Mesenchymal stem cell (in vitro differentiated cells and primary cell): ENCODE results near the gene RFFL.

Experiments used
- DNase-seq: peaks from one replicate; pipeline ENCODE4 v3.0.0-alpha.2; 2013
- H2AFZ ChIP-seq: one replicate; pipeline ENCODE4 v1.6.1; 2013; ENCODE audit warnings: low read depth, mild to moderate bottlenecking, control low read depth, inconsistent platforms, low read length, moderate library complexity
- H2AK5ac ChIP-seq: 2 replicates; pipeline ENCODE4 v1.6.1; 2013; ENCODE audit warnings: low read length, moderate library complexity, mild to moderate bottlenecking, inconsistent platforms; ENCODE audit not compliant: severe bottlenecking
- H2BK120ac ChIP-seq: one replicate; pipeline ENCODE4 v1.6.1; 2013; ENCODE audit warnings: low read depth, mild to moderate bottlenecking, inconsistent platforms, low read length, moderate library complexity
- H2BK12ac ChIP-seq, 2 experiments: one replicate each; pipeline ENCODE4 v1.6.1; 2013; ENCODE audit warnings: inconsistent platforms in 2 of 2, low read length in 2 of 2, mild to moderate bottlenecking in 2 of 2, moderate library complexity in 2 of 2, control low read depth in 1 of 2
- H2BK15ac ChIP-seq: one replicate; pipeline ENCODE4 v1.6.1; 2013; ENCODE audit warnings: mild to moderate bottlenecking, low read depth, inconsistent platforms; ENCODE audit not compliant: poor library complexity, severe bottlenecking
- H2BK5ac ChIP-seq: 2 replicates; pipeline ENCODE4 v1.6.1; 2013; ENCODE audit warnings: low read depth, mild to moderate bottlenecking, low read length, control low read depth, inconsistent platforms; ENCODE audit not compliant: poor library complexity, severe bottlenecking
- H3K14ac ChIP-seq, 2 experiments: one replicate each; pipeline ENCODE4 v1.6.1; 2013; ENCODE audit warnings: inconsistent platforms in 2 of 2, low read length in 2 of 2, control low read depth in 1 of 2, mild to moderate bottlenecking in 1 of 2, moderate library complexity in 1 of 2
- H3K18ac ChIP-seq, 2 experiments: one replicate each; pipeline ENCODE4 v1.6.1; 2013; ENCODE audit warnings: inconsistent platforms in 2 of 2, low read length in 2 of 2, control low read depth in 1 of 2, low read depth in 1 of 2, mild to moderate bottlenecking in 1 of 2
- H3K23ac ChIP-seq, 2 experiments: one replicate each; pipeline ENCODE4 v1.6.1; 2013; ENCODE audit warnings: inconsistent platforms in 2 of 2, low read length in 2 of 2, mild to moderate bottlenecking in 2 of 2, moderate library complexity in 2 of 2, control low read depth in 1 of 2
- H3K27ac ChIP-seq: 2 replicates; pipeline ENCODE4 v1.5.1; 2013; ENCODE audit warnings: mild to moderate bottlenecking, moderate library complexity, low read length, control low read depth, inconsistent platforms; ENCODE audit not compliant: poor library complexity, severe bottlenecking
- H3K27me3 ChIP-seq, 2 experiments: 2 replicates each; pipeline versions ENCODE4 v1.6.1 to v1.7.0; 2013; ENCODE audit warnings: low read length in 2 of 2, mild to moderate bottlenecking in 2 of 2, moderate library complexity in 2 of 2, control low read depth in 1 of 2, inconsistent platforms in 1 of 2; ENCODE audit not compliant: control insufficient read depth in 1 of 2, insufficient read depth in 1 of 2
- H3K36me3 ChIP-seq, 2 experiments: 2 replicates each; pipeline versions ENCODE4 v1.6.1 to v1.7.0; 2013; ENCODE audit warnings: low read length in 2 of 2, control low read depth in 1 of 2, inconsistent platforms in 1 of 2, low read depth in 1 of 2, mild to moderate bottlenecking in 1 of 2; ENCODE audit not compliant: insufficient read depth in 2 of 2, control insufficient read depth in 1 of 2
- H3K4ac ChIP-seq, 2 experiments: one replicate each; pipeline ENCODE4 v1.6.1; 2013; ENCODE audit warnings: inconsistent platforms in 2 of 2, low read length in 2 of 2, mild to moderate bottlenecking in 2 of 2, moderate library complexity in 2 of 2, control low read depth in 1 of 2, low read depth in 1 of 2
- H3K4me1 ChIP-seq: 2 replicates; pipeline ENCODE4 v1.6.1; 2013; ENCODE audit warnings: low read depth, low read length, control low read depth; ENCODE audit not compliant: control insufficient read depth, insufficient read depth
- H3K4me2 ChIP-seq: 2 replicates; pipeline ENCODE4 v1.6.1; 2013; ENCODE audit warnings: low read length, mild to moderate bottlenecking, inconsistent platforms; ENCODE audit not compliant: poor library complexity, severe bottlenecking
- H3K4me3 ChIP-seq, 2 experiments: 2 replicates each; pipeline versions ENCODE4 v1.5.1 to v1.7.0; 2013; ENCODE audit warnings: low read length in 2 of 2, mild to moderate bottlenecking in 2 of 2, control low read depth in 1 of 2, low read depth in 1 of 2; ENCODE audit not compliant: insufficient read depth in 1 of 2
- H3K79me1 ChIP-seq: replicated peaks from 2 replicates; pipeline ENCODE4 v1.6.1; 2013; ENCODE audit warnings: mild to moderate bottlenecking, control low read depth, low read length, inconsistent platforms; ENCODE audit not compliant: poor library complexity, severe bottlenecking
- H3K9ac ChIP-seq: 2 replicates; pipeline ENCODE4 v1.7.0; 2013; ENCODE audit warnings: mild to moderate bottlenecking, low read length, moderate library complexity
- H3K9me3 ChIP-seq: 2 replicates; pipeline ENCODE4 v1.7.0; 2013; ENCODE audit warnings: mild to moderate bottlenecking, low read length; ENCODE audit not compliant: control insufficient read depth
- H4K8ac ChIP-seq: one replicate; pipeline ENCODE4 v1.6.1; 2013; ENCODE audit warnings: inconsistent platforms, mild to moderate bottlenecking, low read length, moderate library complexity
- H4K91ac ChIP-seq: one replicate; pipeline ENCODE4 v1.6.1; 2013; ENCODE audit warnings: mild to moderate bottlenecking, low read length, inconsistent platforms
- WGBS: methylation state at CpG from one replicate; pipeline ENCODE4 v1.1.7; 2013; ENCODE audit warnings: mixed read lengths; 5-methylcytosine and 5-hydroxymethylcytosine counted together

The RFFL gene

DNA sequence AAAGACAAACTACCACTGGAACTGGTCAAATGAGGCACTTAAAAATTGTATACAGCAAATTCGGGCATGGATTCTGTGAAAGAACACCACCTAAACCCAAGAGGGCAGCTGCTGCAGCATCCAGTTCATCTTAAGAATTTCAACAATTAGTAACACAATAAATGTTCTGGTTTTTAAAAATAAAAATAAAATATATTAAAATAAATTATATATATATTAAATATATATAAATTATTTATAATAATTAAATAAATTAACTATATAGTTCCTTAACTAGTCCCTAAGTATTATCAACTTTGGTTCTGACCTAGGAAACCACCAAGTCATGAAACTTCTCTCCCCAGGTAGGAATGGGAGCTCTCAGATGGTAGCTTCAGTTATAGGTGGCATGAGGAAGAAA is 13.4 kb upstream of the RFFL start:
- no peak overlapping the region for H2BK12ac ChIP-seq
- no peaks in the 10 kb centered on the region for H3K27me3 ChIP-seq
- H3K14ac ChIP-seq, result no peak overlapping the region

DNA sequence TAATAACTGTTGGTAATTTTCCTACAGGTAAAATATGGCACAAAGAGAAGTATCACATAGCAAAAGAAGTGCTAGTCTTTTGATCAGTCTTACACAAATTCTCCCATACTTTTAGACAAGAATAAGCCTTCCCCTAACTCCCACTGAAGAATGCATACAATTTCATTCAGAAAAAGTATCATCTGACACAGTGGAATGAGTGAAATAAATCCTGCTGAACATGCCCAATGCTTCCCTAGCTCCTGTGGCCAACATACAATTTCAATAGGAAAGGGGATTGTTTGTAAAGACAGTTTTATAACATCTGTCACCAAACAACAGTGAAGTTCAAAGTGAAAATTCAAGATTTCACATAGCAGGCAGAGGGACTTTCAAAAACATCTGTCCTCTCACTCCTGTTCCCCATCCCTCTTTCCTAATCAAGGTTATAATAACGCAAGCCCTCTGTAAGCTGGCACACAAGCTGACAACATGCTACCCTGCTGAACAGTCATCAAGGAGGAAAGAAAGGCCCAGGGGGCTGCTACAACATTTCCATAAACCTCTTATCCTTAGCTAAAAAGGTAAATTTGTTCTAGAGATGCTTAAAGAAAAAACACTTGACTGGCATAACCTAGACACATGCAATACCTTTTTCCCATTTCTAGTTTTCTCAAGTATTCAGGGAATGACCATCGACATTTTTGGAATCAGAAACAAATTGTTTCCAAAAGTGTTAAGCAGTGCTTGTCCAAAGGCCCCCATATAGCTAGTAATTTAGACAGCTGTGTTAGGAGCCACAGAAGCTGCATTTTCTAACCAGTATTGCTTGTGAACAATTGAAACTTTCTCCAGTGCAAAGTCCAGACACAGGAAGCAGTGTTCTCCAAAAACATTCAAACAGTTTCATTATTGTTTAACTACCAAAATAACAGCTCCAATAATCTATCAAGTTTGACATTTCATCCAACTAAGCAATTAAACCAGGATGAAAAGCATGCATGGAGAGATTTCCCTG is 11.5 kb upstream of the RFFL start:
- Histone ChIP-seq H3K27me3 (no peaks in the 10 kb centered on the region), H3K23ac (no peak overlapping the region), H3K18ac (no peak overlapping the region), H2BK12ac (no peak overlapping the region), H3K4me3 (no peak overlapping the region), H3K4me2 (no peak overlapping the region), H4K91ac (no peak overlapping the region), H3K36me3 (peaks cover 0 to 4% of the 10 kb centered on the region in 2 experiments), H3K79me1 (no peaks in the 10 kb centered on the region), H2BK5ac (peak overlapping the region; percentile 74), H3K27ac (peak overlapping the region; percentile 84), H3K14ac (no peak overlapping the region), H3K4me1 (peaks cover 7% of the 10 kb centered on the region), H2BK120ac (no peak overlapping the region), H3K9me3 (no peaks in the 10 kb centered on the region), H2AK5ac (peak overlapping the region; percentile 73), H3K9ac (no peak overlapping the region), H2AFZ (no peak overlapping the region), H2BK15ac (no peak overlapping the region), H3K4ac (no peak overlapping the region), H4K8ac (no peak overlapping the region)
- 86% methylated on average over 2 of the region's 2 CpGs for WGBS
- no peak for DNase-seq

More for the DNA sequence above, 13.4 kb upstream of the RFFL start:
- Histone ChIP-seq H3K27ac (peak overlapping the region; percentile 32), H3K36me3 (no peaks in the 10 kb centered on the region), H3K79me1 (no peaks in the 10 kb centered on the region), H3K4me1 (peaks cover 5% of the 10 kb centered on the region), H2AK5ac (peak overlapping the region; percentile 93), H3K4me2 (no peak overlapping the region), H4K91ac (no peak overlapping the region), H3K4me3 (no peak overlapping the region), H3K9me3 (no peaks in the 10 kb centered on the region), H2BK5ac (no peak overlapping the region), H2BK15ac (no peak overlapping the region), H3K18ac (no peak overlapping the region), H3K9ac (no peak overlapping the region), H2BK120ac (no peak overlapping the region), H2AFZ (no peak overlapping the region), H3K4ac (no peak overlapping the region), H3K23ac (no peak overlapping the region), H4K8ac (no peak overlapping the region)
- DNase-seq, result no peak
- 100% methylated on average over 1 of the region's 1 CpG for WGBS

DNA sequence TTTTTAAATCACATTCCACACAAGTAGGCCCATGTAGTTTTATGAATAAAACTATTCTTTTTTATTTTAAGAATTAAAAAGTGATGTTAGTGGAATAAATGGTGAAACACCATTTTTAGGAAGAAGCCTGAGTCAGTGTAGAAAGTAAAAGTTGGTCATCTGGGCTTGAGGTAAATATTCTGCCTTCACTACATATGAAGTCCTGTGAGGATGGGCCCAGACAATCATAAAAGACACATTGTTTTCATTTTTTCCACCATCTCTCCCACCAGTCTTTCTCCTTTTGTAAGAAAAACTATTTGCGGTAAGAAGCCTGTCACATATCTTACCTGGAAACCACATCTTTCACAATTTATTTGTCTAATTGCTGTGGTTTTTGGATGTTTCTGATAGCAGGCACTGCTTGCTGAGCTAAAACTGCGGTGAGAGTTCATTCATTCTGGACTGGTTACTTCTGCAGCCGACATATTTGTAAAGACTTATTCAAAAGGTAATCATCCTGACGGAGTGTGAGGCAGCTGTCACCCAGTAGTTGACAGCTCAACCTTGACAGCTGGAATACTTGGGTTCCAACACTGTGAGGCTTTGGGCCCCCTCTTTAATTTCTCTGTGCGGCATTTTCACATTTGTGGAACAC is 10.6 kb upstream of the RFFL start:
- no peak overlapping the region for H4K8ac ChIP-seq
- no peak overlapping the region for H2BK15ac ChIP-seq
- H3K9ac ChIP-seq, result no peak overlapping the region
- H3K4me2 ChIP-seq, result no peak overlapping the region
- no peak overlapping the region for H2BK5ac ChIP-seq
- H3K14ac ChIP-seq, result no peak overlapping the region
- H3K4me3 ChIP-seq, result no peak overlapping the region
- peaks cover 10% of the 10 kb centered on the region for H3K4me1 ChIP-seq
- H3K4ac ChIP-seq, result no peak overlapping the region
- H4K91ac ChIP-seq, result no peak overlapping the region
- no peaks in the 10 kb centered on the region for H3K79me1 ChIP-seq
- no peaks in the 10 kb centered on the region for H3K27me3 ChIP-seq
- H2AK5ac ChIP-seq, result peak overlapping the region; percentile 97
- 94% methylated on average over 3 of the region's 5 CpGs for WGBS
- no peak overlapping the region for H2AFZ ChIP-seq
- H3K18ac ChIP-seq, result no peak overlapping the region
- peak overlapping the region; percentile 66 for H3K27ac ChIP-seq
- no peak overlapping the region for H2BK120ac ChIP-seq
- no peaks in the 10 kb centered on the region for H3K9me3 ChIP-seq
- no peak overlapping the region for H3K23ac ChIP-seq
- DNase-seq, result no peak
- peaks cover 0 to 4% of the 10 kb centered on the region in 2 experiments for H3K36me3 ChIP-seq
- H2BK12ac ChIP-seq, result no peak overlapping the region

DNA sequence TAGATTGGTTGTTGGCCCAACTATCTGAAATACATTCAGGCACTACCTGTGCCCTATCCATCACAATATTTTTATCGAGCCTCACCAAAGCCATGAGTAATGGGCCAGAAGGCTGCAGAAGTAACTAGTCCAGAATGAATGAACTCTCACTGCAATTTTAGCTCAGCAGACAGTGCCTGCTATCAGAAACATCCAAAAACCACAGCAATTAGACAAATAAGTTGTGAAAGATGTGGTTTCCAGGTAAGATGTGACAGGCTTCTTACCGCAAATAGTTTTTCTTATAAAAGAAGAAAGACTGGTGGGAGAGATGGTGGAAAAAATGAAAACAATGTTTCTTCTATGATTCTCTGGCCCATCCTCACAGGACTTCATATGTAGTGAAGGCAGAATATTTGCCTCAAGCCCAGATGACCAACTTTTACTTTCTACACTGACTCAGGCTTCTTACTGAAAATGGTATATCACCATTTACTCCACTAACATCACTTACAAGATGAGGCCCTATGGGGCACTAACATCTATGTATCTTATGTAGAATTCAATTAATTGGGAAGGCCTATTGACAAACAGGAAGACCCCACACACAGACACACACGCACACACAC is 9.8 kb upstream of the RFFL start:
- H3K4ac ChIP-seq, result no peak overlapping the region
- H3K18ac ChIP-seq, result no peak overlapping the region
- H3K23ac ChIP-seq, result no peak overlapping the region
- H3K4me1 ChIP-seq, result peaks cover 12% of the 10 kb centered on the region
- H2BK12ac ChIP-seq, result no peak overlapping the region
- peak overlapping the region; percentile 20 for H2AK5ac ChIP-seq
- no peak overlapping the region for H3K9ac ChIP-seq
- H3K4me2 ChIP-seq, result no peak overlapping the region
- H3K27ac ChIP-seq, result no peak overlapping the region
- no peak overlapping the region for H2BK15ac ChIP-seq
- no peaks in the 10 kb centered on the region for H3K79me1 ChIP-seq
- H3K4me3 ChIP-seq, result no peak overlapping the region
- H2BK120ac ChIP-seq, result no peak overlapping the region
- H3K9me3 ChIP-seq, result no peaks in the 10 kb centered on the region
- no peak overlapping the region for H4K8ac ChIP-seq
- DNase-seq, result no peak
- no peak overlapping the region for H4K91ac ChIP-seq
- 97% methylated on average over 2 of the region's 3 CpGs for WGBS
- no peak overlapping the region for H2BK5ac ChIP-seq
- H3K14ac ChIP-seq, result no peak overlapping the region
- H3K27me3 ChIP-seq, result no peaks in the 10 kb centered on the region
- H3K36me3 ChIP-seq, result peaks cover 0 to 4% of the 10 kb centered on the region in 2 experiments
- no peak overlapping the region for H2AFZ ChIP-seq
